ENCODE data around the gene TNFRSF25. TPM values are rescaled to one million over a fixed set of nuclear protein-coding genes. Genes with fewer than 3 reads are reported as not detected.

TNFRSF25 gene
- total RNA-seq, 1 experiment from 2014 or later, result 19.5 TPM

- TF ChIP-seq ZNF671 (CRISPR knock-in tag; IDR thresholded peaks at IDR 0.05), result no peak
- no peak for TF ChIP-seq TP53 (CRISPR knock-in tag; IDR thresholded peaks at IDR 0.05)
- TF ChIP-seq GRHL2 (CRISPR knock-in tag; IDR thresholded peaks at IDR 0.05; ENCODE audit: insufficient replicate concordance, severe bottlenecking), result no peak
- no peak for TF ChIP-seq PREB (CRISPR knock-in tag; IDR thresholded peaks at IDR 0.05; ENCODE audit: borderline replicate concordance)
- TF ChIP-seq E2F5 (CRISPR knock-in tag; IDR thresholded peaks at IDR 0.05), result no peak
- TF ChIP-seq HMGXB4 (CRISPR knock-in tag; IDR thresholded peaks at IDR 0.05), result no peak
- TF ChIP-seq CREB1 (CRISPR knock-in tag; IDR thresholded peaks at IDR 0.05), result no peak
- TF ChIP-seq CBFB (CRISPR knock-in tag; IDR thresholded peaks at IDR 0.05; ENCODE audit: low read depth), result no peak
- TF ChIP-seq USF1 (CRISPR knock-in tag; IDR thresholded peaks at IDR 0.05), result no peak
- no peak for TF ChIP-seq MLX (CRISPR knock-in tag; IDR thresholded peaks at IDR 0.05)
- TF ChIP-seq MXD4 (CRISPR knock-in tag; IDR thresholded peaks at IDR 0.05; ENCODE audit: borderline replicate concordance), result no peak
- TF ChIP-seq TEAD1 (CRISPR knock-in tag; IDR thresholded peaks at IDR 0.05), result no peak
- no peak for TF ChIP-seq ATF6 (CRISPR knock-in tag; IDR thresholded peaks at IDR 0.05)
- no peak for TF ChIP-seq AR (CRISPR knock-in tag; IDR thresholded peaks at IDR 0.05)
- no peak for TF ChIP-seq NFE2L1 (CRISPR knock-in tag; IDR thresholded peaks at IDR 0.05)
- no peak for TF ChIP-seq ZNF232 (CRISPR knock-in tag; IDR thresholded peaks at IDR 0.05)
- no peak for TF ChIP-seq E2F4 (CRISPR knock-in tag; IDR thresholded peaks at IDR 0.05; ENCODE audit: borderline replicate concordance, low read depth)
These were observed 2.0 kb upstream of the TNFRSF25 start for GRCh38 chr1:6467744-6468688.

More at GRCh38 chr1:6467744-6468688, 2.0 kb upstream of the TNFRSF25 start:
- H3K4me1 Mint-ChIP-seq, result peaks cover 14% of the 10 kb centered on the region
- DNase-seq (ENCODE audit: low spot score) (peak; percentile 8), ATAC-seq (no peak)
- peaks cover 2% of the 10 kb centered on the region; the same call in 1 of the 2 replicates for H3K27me3 Mint-ChIP-seq (ENCODE audit: low read depth)
- H3K4me3 Mint-ChIP-seq, result no peak overlapping the region
- ChIA-PET POLR2A (no interaction called here), CTCF (interaction anchor here (0.6 to 3.8 kb wide), 5 partner anchors 13 to 83 kb away, joined by 3 to 35 read pairs (median 5); no protein-coding TSS in a partner anchor)
- no peak overlapping the region for H3K27ac Mint-ChIP-seq
- peaks cover 26% of the 10 kb centered on the region for H3K36me3 Mint-ChIP-seq
- H3K9me3 Mint-ChIP-seq, result no peaks in the 10 kb centered on the region
